Prostate gland (tissue), 2 donors: ENCODE results near the gene AFF2. TPM values are rescaled to one million over a fixed set of nuclear protein-coding genes. Genes with fewer than 3 reads are reported as not detected.

Experiments
- DNase-seq: peaks from one replicate; pipeline ENCODE4 v3.0.0-alpha.2; 2019; ENCODE audit warnings: low spot score
- H3K27ac ChIP-seq, 2 donors: fragments of 200-600 bp; sonication (generic); 2 replicates each; pipeline ENCODE4 v1.5.1; 2017 to 2019
- H3K27me3 ChIP-seq: fragments of 200-600 bp; sonication (generic); replicated peaks from 2 replicates; pipeline ENCODE4 v1.5.1; 2019; ENCODE audit not compliant: insufficient read depth
- H3K36me3 ChIP-seq, 2 donors: fragments of 200-600 bp; sonication (generic); 1 replicate in 1 of 2; 2 replicates in 1 of 2; pipeline versions ENCODE4 v1.5.1 to v1.8.1; 2017 to 2019
- H3K4me1 ChIP-seq: fragments of 200-600 bp; sonication (generic); replicated peaks from 2 replicates; pipeline ENCODE4 v1.5.1; 2019
- H3K4me3 ChIP-seq, 2 donors: fragments of 200-600 bp; sonication (generic); 2 replicates each; pipeline ENCODE4 v1.5.1; 2017 to 2019
- H3K9me3 ChIP-seq: fragments of 200-600 bp; sonication (generic); 2 replicates; pipeline ENCODE4 v1.5.1; 2017
- POLR2A ChIP-seq: fragments of 450-650 bp; IDR thresholded peaks from one replicate; pipeline ENCODE4 v1.6.1; 2016; ENCODE audit warnings: antibody characterized with exemption, mild to moderate bottlenecking
- POLR2AphosphoS5 ChIP-seq: sonication (generic); formaldehyde crosslinking; IDR thresholded peaks from one replicate; pipeline ENCODE4 v1.6.1; 2017; ENCODE audit warnings: antibody characterized with exemption
- WGBS: methylation state at CpG from one replicate; pipeline ENCODE4 v1.1.5; 2018; 5-methylcytosine and 5-hydroxymethylcytosine counted together
- intact Hi-C: fragments of 100-400 bp; cut with DNase I; formaldehyde crosslinking; loops from one replicate; pipeline ENCODE4 v1.14.2; 2022
- total RNA-seq, 2 donors: library from RNA; depleted of rRNA; stranded (reverse); fragments of >200 nt; gene quantifications; one replicate each; pipeline ENCODE4 v1.1.0, GENCODE V29; 2016
- TF ChIP-seq, protein P1 (sequence below), 4 experiments: fragments of 200-600 bp in 2 of 4; fragments of 450-650 bp in 2 of 4; sonication (generic) in 2 of 4; IDR thresholded peaks; 1 replicate in 3 of 4; 2 replicates in 1 of 4; pipeline ENCODE4 v1.5.1; 2016 to 2019; ENCODE audit warnings: antibody characterized with exemption in 4 of 4, mild to moderate bottlenecking in 2 of 4, moderate library complexity in 2 of 4

The AFF2 gene
- total RNA-seq, 2 donors from 2014 or later = 0.27 to 22.2 TPM

DNA sequence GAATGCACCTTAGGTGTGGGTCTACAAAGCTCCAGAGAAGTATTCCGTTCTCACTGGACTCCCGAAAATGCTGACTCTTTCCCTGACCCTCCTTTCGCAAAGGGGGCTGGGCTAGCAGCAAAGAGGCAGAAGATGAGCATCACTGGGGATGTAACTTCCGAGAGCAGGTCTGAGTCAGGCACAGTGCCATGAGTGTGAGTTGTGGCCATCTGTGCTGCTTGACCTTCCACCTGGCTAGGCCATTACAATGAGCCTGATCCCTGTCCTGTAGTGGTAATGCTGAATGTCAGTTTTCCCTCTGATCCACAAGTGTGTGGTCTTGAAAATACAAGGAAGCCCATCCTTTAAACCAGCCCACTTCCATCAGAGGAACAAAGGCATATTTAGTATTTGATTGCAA, 479.4 kb downstream of the AFF2 start:
- 94% methylated on average over 2 of the region's 4 CpGs for WGBS
- no peak overlapping the region for H3K4me3 ChIP-seq
- TF ChIP-seq, protein P1, sequence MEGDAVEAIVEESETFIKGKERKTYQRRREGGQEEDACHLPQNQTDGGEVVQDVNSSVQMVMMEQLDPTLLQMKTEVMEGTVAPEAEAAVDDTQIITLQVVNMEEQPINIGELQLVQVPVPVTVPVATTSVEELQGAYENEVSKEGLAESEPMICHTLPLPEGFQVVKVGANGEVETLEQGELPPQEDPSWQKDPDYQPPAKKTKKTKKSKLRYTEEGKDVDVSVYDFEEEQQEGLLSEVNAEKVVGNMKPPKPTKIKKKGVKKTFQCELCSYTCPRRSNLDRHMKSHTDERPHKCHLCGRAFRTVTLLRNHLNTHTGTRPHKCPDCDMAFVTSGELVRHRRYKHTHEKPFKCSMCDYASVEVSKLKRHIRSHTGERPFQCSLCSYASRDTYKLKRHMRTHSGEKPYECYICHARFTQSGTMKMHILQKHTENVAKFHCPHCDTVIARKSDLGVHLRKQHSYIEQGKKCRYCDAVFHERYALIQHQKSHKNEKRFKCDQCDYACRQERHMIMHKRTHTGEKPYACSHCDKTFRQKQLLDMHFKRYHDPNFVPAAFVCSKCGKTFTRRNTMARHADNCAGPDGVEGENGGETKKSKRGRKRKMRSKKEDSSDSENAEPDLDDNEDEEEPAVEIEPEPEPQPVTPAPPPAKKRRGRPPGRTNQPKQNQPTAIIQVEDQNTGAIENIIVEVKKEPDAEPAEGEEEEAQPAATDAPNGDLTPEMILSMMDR (IDR thresholded peaks at IDR 0.05) = no peak
- no peak for TF ChIP-seq POLR2A
- TF ChIP-seq POLR2AphosphoS5 = no peak
- intact Hi-C loops = no loop called here
- H3K27me3 ChIP-seq = no peaks in the 10 kb centered on the region
- DNase-seq = no peak
- H3K4me1 ChIP-seq = no peaks in the 10 kb centered on the region
- H3K9me3 ChIP-seq = no peaks in the 10 kb centered on the region
- H3K27ac ChIP-seq = no peak overlapping the region
- H3K36me3 ChIP-seq = no peaks in the 10 kb centered on the region

DNA sequence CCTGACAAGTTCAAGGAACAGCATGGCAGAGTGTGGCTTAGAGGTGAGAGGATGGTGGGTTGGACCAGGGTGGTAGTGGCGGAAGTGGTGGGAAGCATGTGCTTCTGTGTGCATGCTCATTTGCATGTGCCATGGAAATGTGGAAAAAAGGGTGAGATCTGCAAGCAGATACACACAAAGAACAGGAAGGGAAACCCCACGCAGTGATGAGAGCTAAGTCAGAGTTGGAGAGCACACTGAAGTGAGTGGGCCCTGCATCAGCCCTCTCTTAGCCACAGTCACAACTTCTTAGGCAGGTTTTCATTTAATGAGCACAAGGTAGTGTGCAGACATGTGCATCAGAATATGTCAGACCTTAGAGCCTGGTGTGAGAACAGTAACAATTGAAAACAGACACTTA, 483.8 kb downstream of the AFF2 start:
- 79% methylated on average over 2 of the region's 2 CpGs for WGBS
- no peak for DNase-seq
- H3K27ac ChIP-seq = no peak overlapping the region
- intact Hi-C loops = no loop called here
- H3K4me3 ChIP-seq = no peak overlapping the region
- TF ChIP-seq, protein P1 (IDR thresholded peaks at IDR 0.05) = no peak
- TF ChIP-seq POLR2A = no peak
- TF ChIP-seq POLR2AphosphoS5 = no peak
- H3K9me3 ChIP-seq = no peaks in the 10 kb centered on the region
- no peaks in the 10 kb centered on the region for H3K36me3 ChIP-seq
- H3K4me1 ChIP-seq = no peaks in the 10 kb centered on the region
- no peaks in the 10 kb centered on the region for H3K27me3 ChIP-seq

DNA sequence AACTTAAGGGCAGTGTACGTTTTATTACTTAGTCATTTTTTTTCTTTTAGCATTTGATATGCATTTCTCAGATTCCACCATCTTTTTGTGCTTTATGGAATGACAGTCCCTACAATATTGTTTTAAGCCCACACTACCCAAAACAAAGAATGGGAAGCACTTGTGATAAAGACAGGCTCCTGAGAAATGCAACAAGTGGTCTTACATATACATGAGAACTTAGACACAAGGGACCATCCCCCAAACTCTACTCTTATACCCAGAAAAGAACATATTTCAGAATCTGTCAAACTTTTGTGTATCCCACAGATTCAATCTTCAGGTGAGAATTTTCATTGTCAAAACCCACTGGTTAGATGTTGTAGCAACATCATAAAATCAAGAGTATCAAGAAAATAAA, 491.1 kb downstream of the AFF2 start:
- Histone ChIP-seq H3K4me3 (no peak overlapping the region), H3K36me3 (no peaks in the 10 kb centered on the region), H3K27ac (no peak overlapping the region), H3K9me3 (no peaks in the 10 kb centered on the region), H3K27me3 (no peaks in the 10 kb centered on the region), H3K4me1 (no peaks in the 10 kb centered on the region)
- no peak for DNase-seq
- WGBS = 75% methylated on average over 1 of the region's 1 CpG
- intact Hi-C loops = no loop called here
- TF ChIP-seq POLR2AphosphoS5 = no peak
- TF ChIP-seq, protein P1 (IDR thresholded peaks at IDR 0.05) = no peak
- TF ChIP-seq POLR2A = no peak

DNA sequence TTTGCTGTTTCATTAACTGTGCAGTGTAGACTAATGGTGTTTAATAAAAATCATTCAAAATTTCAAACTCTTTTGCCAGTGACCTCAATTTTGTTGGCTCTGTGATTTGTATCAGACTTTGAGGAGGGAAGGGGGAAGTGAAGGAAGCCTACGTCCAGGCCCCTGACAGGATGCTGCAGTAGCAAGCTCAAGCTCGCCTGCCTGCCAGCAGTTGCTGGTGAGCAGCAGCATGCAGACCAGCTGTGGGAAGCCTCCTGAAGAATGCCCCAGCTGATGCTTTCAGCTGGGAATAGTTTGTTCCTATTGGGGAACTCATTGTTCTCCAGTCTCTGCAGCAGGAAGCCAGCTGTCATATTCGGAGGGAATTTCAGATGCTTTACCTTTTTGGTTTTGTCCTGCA, 495.2 kb downstream of the AFF2 start:
- TF ChIP-seq POLR2AphosphoS5 (no peak), POLR2A (no peak)
- TF ChIP-seq, protein P1 (IDR thresholded peaks at IDR 0.05) = no peak
- no peak overlapping the region for H3K27ac ChIP-seq
- H3K4me3 ChIP-seq = no peak overlapping the region
- no peaks in the 10 kb centered on the region for H3K36me3 ChIP-seq
- no peaks in the 10 kb centered on the region for H3K27me3 ChIP-seq
- WGBS = 37% methylated on average over 3 of the region's 3 CpGs
- intact Hi-C loops = no loop called here
- H3K9me3 ChIP-seq = no peaks in the 10 kb centered on the region
- H3K4me1 ChIP-seq = no peaks in the 10 kb centered on the region
- no peak for DNase-seq

DNA sequence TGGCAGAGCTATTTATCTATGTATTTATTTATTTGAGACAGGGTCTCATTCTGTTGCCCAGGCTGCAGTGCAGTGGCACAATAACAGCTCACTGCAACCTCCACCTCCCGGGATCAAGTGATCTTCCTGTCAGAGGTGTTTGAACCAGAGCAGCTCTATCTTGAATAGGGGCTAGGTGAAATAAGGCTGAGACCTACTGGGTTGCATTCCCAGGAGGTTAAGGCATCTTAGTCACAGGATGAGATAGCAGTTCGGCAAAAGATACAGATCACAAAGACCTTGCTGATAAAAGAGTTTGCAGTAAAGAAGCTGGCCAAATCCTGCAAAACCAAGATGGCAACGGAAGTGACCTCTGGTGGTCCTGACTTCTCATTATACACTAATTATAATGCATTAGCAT, 501.9 kb downstream of the AFF2 start:
- H3K27ac ChIP-seq = no peak overlapping the region
- no peak overlapping the region for H3K4me3 ChIP-seq
- no peaks in the 10 kb centered on the region for H3K36me3 ChIP-seq
- intact Hi-C loops = no loop called here
- no peaks in the 10 kb centered on the region for H3K27me3 ChIP-seq
- WGBS = 85% methylated on average over 3 of the region's 3 CpGs
- TF ChIP-seq POLR2A = no peak
- no peak for TF ChIP-seq POLR2AphosphoS5
- TF ChIP-seq, protein P1 (IDR thresholded peaks at IDR 0.05) = no peak
- DNase-seq = no peak
- no peaks in the 10 kb centered on the region for H3K9me3 ChIP-seq
- H3K4me1 ChIP-seq = no peaks in the 10 kb centered on the region
